Panc1 (cell line): Measurements from ENCODE around the gene PRRC1. TPM values are rescaled to one million over a fixed set of nuclear protein-coding genes. Genes with fewer than 3 reads are reported as not detected.
A peak's percentile ranks its signal among the peaks of the same experiment; 100 is the strongest.

Experiments
- ATAC-seq: fragments of 200-7000 bp; cut with Tn5 transposase; 2 replicates; pipeline ENCODE4 v1.9.1; 2020; ENCODE audit warnings: mild to moderate bottlenecking, moderate library complexity
- Bru-seq: library from RNA; stranded (reverse); fragments of 400-500 nt; gene quantifications from one replicate; lab custom pipeline; 2021; lab: Mats Ljungman, UMichigan
- BruChase-seq, 2 experiments: library from RNA; stranded (reverse); fragments of 400-500 nt; gene quantifications; one replicate each; lab custom pipeline; 2021; lab: Mats Ljungman, UMichigan
- BruUV-seq: library from RNA; stranded (reverse); fragments of 400-500 nt; replicated peaks from 2 replicates; lab custom pipeline; 2021; lab: Mats Ljungman, UMichigan
- CTCF ChIA-PET: fragments of 300-600 bp; sonication (Branson Sonifier 250); formaldehyde crosslinking; loops from one replicate; lab custom pipeline; 2022; ENCODE audit warnings: antibody characterized with exemption; lab: Charles Lee
- POLR2A ChIA-PET: fragments of 300-600 bp; sonication (Branson Sonifier 250); formaldehyde crosslinking; loops from one replicate; lab custom pipeline; 2022; ENCODE audit warnings: antibody characterized with exemption; lab: Charles Lee
- DNase-seq: peaks from one replicate; pipeline ENCODE4 v3.0.0-alpha.2; 2010; ENCODE audit warnings: low read depth, low spot score
- H3K27ac ChIP-seq: 2 replicates; pipeline ENCODE4 v1.5.1; 2011; ENCODE audit warnings: mild to moderate bottlenecking, low read length, inconsistent platforms
- H3K27me3 ChIP-seq: fragments of 200-500 bp; sonication (Bioruptor generic); 2 replicates; pipeline ENCODE4 v1.6.0; 2014; ENCODE audit warnings: low read length, inconsistent platforms; ENCODE audit not compliant: control insufficient read depth, insufficient read depth
- H3K36me3 ChIP-seq: fragments of 200-500 bp; sonication (Bioruptor generic); 2 replicates; pipeline ENCODE4 v1.5.1; 2014; ENCODE audit warnings: inconsistent platforms, mild to moderate bottlenecking, low read length, moderate library complexity; ENCODE audit not compliant: control insufficient read depth, insufficient read depth
- H3K4me1 ChIP-seq: 2 replicates; pipeline ENCODE4 v1.5.1; 2011; ENCODE audit warnings: inconsistent platforms, mild to moderate bottlenecking, low read length, moderate library complexity; ENCODE audit not compliant: control insufficient read depth, insufficient read depth
- H3K4me3 ChIP-seq, 2 experiments: 2 replicates each; pipeline ENCODE4 v1.5.1; 2011 to 2012; ENCODE audit warnings: low read depth in 2 of 2, low read length in 2 of 2, mild to moderate bottlenecking in 2 of 2, inconsistent platforms in 1 of 2, moderate library complexity in 1 of 2
- H3K9me3 ChIP-seq: fragments of 200-500 bp; sonication (Bioruptor generic); 2 replicates; pipeline ENCODE4 v1.5.1; 2014; ENCODE audit warnings: low read depth, mild to moderate bottlenecking, inconsistent platforms, low read length, moderate library complexity; ENCODE audit not compliant: control insufficient read depth, insufficient read depth
- CTCF ChIP-seq: fragments of 450-650 bp; IDR thresholded peaks from 2 replicates; pipeline ENCODE4 v1.5.1; 2017; ENCODE audit warnings: mild to moderate bottlenecking
- POLR2AphosphoS5 ChIP-seq: IDR thresholded peaks from 2 replicates; pipeline ENCODE4 v1.6.1; 2012; ENCODE audit warnings: mild to moderate bottlenecking, low read depth, low read length, moderate library complexity
- SIN3A ChIP-seq: IDR thresholded peaks from 2 replicates; pipeline ENCODE4 v1.6.1; 2012; ENCODE audit warnings: low read depth, mild to moderate bottlenecking, low read length, moderate library complexity, borderline replicate concordance; ENCODE audit not compliant: insufficient read depth
- TCF7L2 ChIP-seq: IDR thresholded peaks from 2 replicates; pipeline ENCODE4 v1.6.1; 2011; ENCODE audit warnings: mild to moderate bottlenecking, low read depth, low read length, inconsistent platforms
- in situ Hi-C: cut with HindIII; loops from 2 replicates; pipeline ENCODE4 v1.10.0; 2016; ENCODE audit warnings: low sequenced_read_pairs, low pct_unique_long_range_greater_than_20kb
- intact Hi-C: fragments of 100-400 bp; cut with micrococcal nuclease; formaldehyde crosslinking; loops from one replicate; pipeline ENCODE4 v1.10.0; 2022; ENCODE audit not compliant: unreplicated experiment
- long read RNA-seq: library from polyadenylated mRNA; unstranded; transcript quantifications from one replicate; pipeline ENCODE4 v2.0.0, GENCODE V29; 2021; ENCODE audit not compliant: unreplicated experiment
- polyA plus RNA-seq: library from polyadenylated mRNA; unstranded; fragments of >200 nt; gene quantifications from one replicate; pipeline ENCODE4 v1.2.1, GENCODE V29; 2012; ENCODE audit warnings: missing spikeins; ENCODE audit not compliant: insufficient read length
- total RNA-seq: library from RNA; stranded (reverse); gene quantifications from one replicate; pipeline ENCODE4 v1.2.1, GENCODE V29; 2021; ENCODE audit not compliant: unreplicated experiment
- TF ChIP-seq, protein P1 (sequence below), 2 experiments: IDR thresholded peaks; 2 replicates each; pipeline ENCODE4 v1.6.1; 2011 to 2012; ENCODE audit warnings: low read depth in 2 of 2, control low read depth in 1 of 2, low read length in 1 of 2, mild to moderate bottlenecking in 1 of 2, moderate library complexity in 1 of 2; ENCODE audit not compliant: insufficient read depth in 1 of 2

Gene PRRC1
- 48.7 TPM for total RNA-seq
- 33.9 TPM for polyA plus RNA-seq
- percentile 85 among the genes with signal in this experiment for Bru-seq, nascent RNA
- BruChase-seq, experiment 1, labeled RNA remaining after a 2-hour chase: percentile 91 among the genes with signal in this experiment
- BruChase-seq, experiment 2, labeled RNA remaining after a 6-hour chase: percentile 92 among the genes with signal in this experiment
- long read RNA-seq, full-length matches to known transcripts: 33 of 64 reads
- long read RNA-seq, partial matches to known transcripts: 18 of 64 reads
- long read RNA-seq, other reads (novel, unspliced or antisense): 13 of 64 reads

- intact Hi-C loops (no loop called here), in situ Hi-C loops (no loop called here)
- H3K27me3 ChIP-seq: no peaks in the 10 kb centered on the region
- peak within 1 kb of the TSS; percentile 85 to 96 for H3K4me3 ChIP-seq
- peak within 1 kb of the TSS; percentile 91 for H3K27ac ChIP-seq
- peaks cover 7% of the 10 kb centered on the region for H3K4me1 ChIP-seq
- ATAC-seq (peak; percentile 99), DNase-seq (peak; percentile 4)
- H3K9me3 ChIP-seq: peaks cover 10% of the 10 kb centered on the region; the same call in 1 of the 2 replicates
- TF ChIP-seq SIN3A (peak; percentile 88), TCF7L2 (no peak), POLR2AphosphoS5 (peak; percentile 88)
- TF ChIP-seq, protein P1, sequence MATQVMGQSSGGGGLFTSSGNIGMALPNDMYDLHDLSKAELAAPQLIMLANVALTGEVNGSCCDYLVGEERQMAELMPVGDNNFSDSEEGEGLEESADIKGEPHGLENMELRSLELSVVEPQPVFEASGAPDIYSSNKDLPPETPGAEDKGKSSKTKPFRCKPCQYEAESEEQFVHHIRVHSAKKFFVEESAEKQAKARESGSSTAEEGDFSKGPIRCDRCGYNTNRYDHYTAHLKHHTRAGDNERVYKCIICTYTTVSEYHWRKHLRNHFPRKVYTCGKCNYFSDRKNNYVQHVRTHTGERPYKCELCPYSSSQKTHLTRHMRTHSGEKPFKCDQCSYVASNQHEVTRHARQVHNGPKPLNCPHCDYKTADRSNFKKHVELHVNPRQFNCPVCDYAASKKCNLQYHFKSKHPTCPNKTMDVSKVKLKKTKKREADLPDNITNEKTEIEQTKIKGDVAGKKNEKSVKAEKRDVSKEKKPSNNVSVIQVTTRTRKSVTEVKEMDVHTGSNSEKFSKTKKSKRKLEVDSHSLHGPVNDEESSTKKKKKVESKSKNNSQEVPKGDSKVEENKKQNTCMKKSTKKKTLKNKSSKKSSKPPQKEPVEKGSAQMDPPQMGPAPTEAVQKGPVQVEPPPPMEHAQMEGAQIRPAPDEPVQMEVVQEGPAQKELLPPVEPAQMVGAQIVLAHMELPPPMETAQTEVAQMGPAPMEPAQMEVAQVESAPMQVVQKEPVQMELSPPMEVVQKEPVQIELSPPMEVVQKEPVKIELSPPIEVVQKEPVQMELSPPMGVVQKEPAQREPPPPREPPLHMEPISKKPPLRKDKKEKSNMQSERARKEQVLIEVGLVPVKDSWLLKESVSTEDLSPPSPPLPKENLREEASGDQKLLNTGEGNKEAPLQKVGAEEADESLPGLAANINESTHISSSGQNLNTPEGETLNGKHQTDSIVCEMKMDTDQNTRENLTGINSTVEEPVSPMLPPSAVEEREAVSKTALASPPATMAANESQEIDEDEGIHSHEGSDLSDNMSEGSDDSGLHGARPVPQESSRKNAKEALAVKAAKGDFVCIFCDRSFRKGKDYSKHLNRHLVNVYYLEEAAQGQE (IDR thresholded peaks at IDR 0.05; ENCODE audit: insufficient read depth in 1 of 2, low read depth in 2 of 2, low read length in 1 of 2): no peak
- BruUV-seq: no TSS peak
- no peaks in the 10 kb centered on the region; the same call in 1 of the 2 replicates for H3K36me3 ChIP-seq
- POLR2A ChIA-PET: interaction anchor here (0.6 to 0.7 kb wide), 2 partner anchors 11 to 765 kb away, joined by 3 to 4 read pairs; no protein-coding TSS in a partner anchor
- CTCF ChIA-PET: no interaction called here
Measured at GRCh38 chr5:127517480-127518318, at the start of gene PRRC1. TSS of gene PRRC1 (plus strand) at chr5:127517640. CDS start at chr5:127523480, 5,840 bp downstream.

- ChIA-PET POLR2A (no interaction called here), CTCF (no interaction called here)
- TF ChIP-seq SIN3A (no peak), CTCF (no peak)
- no peaks in the 10 kb centered on the region for H3K9me3 ChIP-seq
- H3K27me3 ChIP-seq: peaks cover 12% of the 10 kb centered on the region
- H3K4me3 ChIP-seq: no peak overlapping the region
- H3K36me3 ChIP-seq: no peaks in the 10 kb centered on the region
- BruUV-seq: no TSS peak
- H3K27ac ChIP-seq: no peak overlapping the region
- intact Hi-C loops: no loop called here
- no peaks in the 10 kb centered on the region for H3K4me1 ChIP-seq
- DNase-seq (no peak), ATAC-seq (no peak)
- in situ Hi-C loops: no loop called here
Measured at GRCh38 chr5:127471211-127471610, 46.2 kb upstream of the PRRC1 start.
